Ishikawa (cell line): Measurements from ENCODE around the gene GFRA1.

Experiments
- CEBPB ChIP-seq: IDR thresholded peaks from 2 replicates; pipeline ENCODE4 v1.6.1; 2012
- CREB1 ChIP-seq: IDR thresholded peaks from 2 replicates; pipeline ENCODE4 v1.6.1; 2012; ENCODE audit warnings: low read depth
- EGR1 ChIP-seq: IDR thresholded peaks from 2 replicates; pipeline ENCODE4 v1.6.1; 2012
- EP300 ChIP-seq: IDR thresholded peaks from 2 replicates; pipeline ENCODE4 v1.6.1; 2012; ENCODE audit warnings: borderline replicate concordance
- FOXM1 ChIP-seq: IDR thresholded peaks from 2 replicates; pipeline ENCODE4 v1.6.1; 2012; ENCODE audit warnings: low read depth, borderline replicate concordance
- MAX ChIP-seq: IDR thresholded peaks from 2 replicates; pipeline ENCODE4 v1.6.1; 2012
- RAD21 ChIP-seq: IDR thresholded peaks from 2 replicates; pipeline ENCODE4 v1.6.1; 2012; ENCODE audit warnings: low read depth
- TAF1 ChIP-seq: IDR thresholded peaks from 2 replicates; pipeline ENCODE4 v1.6.1; 2012; ENCODE audit warnings: low read depth, mild to moderate bottlenecking
- TCF12 ChIP-seq: IDR thresholded peaks from 2 replicates; pipeline ENCODE4 v1.6.1; 2012; ENCODE audit warnings: low read depth
- TEAD4 ChIP-seq: IDR thresholded peaks from 2 replicates; pipeline ENCODE4 v1.6.1; 2012
- YY1 ChIP-seq: IDR thresholded peaks from 2 replicates; pipeline ENCODE4 v1.6.1; 2012; ENCODE audit warnings: low read depth
- TF ChIP-seq, protein P1 (sequence below): IDR thresholded peaks from 2 replicates; pipeline ENCODE4 v1.6.1; 2012
- TF ChIP-seq, protein P2 (sequence below): IDR thresholded peaks from 2 replicates; pipeline ENCODE4 v1.6.1; 2012; ENCODE audit warnings: low read depth, mild to moderate bottlenecking

DNA sequence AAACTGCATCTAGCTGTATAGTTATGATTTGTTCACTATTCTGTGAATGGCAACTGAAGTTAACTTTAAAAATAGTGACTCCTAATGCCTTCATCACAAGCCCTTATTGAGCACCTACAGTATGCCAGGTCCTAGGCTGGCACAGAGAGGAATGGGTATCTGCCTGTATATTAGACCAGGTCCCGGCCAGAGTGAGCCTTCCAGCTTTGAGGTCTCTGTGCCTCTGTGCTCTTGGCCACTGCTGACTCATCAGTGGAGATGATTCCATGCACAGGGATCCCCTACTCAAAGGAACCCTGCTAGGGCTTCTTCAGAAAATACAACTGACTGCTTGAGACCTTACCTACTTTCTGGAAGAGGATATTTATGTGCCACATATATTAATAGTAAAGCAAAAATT lies 118.4 kb downstream of the GFRA1 start:
- TF ChIP-seq, protein P1, sequence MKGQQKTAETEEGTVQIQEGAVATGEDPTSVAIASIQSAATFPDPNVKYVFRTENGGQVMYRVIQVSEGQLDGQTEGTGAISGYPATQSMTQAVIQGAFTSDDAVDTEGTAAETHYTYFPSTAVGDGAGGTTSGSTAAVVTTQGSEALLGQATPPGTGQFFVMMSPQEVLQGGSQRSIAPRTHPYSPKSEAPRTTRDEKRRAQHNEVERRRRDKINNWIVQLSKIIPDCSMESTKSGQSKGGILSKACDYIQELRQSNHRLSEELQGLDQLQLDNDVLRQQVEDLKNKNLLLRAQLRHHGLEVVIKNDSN: no peak
- no peak for TF ChIP-seq MAX
- TF ChIP-seq, protein P2, sequence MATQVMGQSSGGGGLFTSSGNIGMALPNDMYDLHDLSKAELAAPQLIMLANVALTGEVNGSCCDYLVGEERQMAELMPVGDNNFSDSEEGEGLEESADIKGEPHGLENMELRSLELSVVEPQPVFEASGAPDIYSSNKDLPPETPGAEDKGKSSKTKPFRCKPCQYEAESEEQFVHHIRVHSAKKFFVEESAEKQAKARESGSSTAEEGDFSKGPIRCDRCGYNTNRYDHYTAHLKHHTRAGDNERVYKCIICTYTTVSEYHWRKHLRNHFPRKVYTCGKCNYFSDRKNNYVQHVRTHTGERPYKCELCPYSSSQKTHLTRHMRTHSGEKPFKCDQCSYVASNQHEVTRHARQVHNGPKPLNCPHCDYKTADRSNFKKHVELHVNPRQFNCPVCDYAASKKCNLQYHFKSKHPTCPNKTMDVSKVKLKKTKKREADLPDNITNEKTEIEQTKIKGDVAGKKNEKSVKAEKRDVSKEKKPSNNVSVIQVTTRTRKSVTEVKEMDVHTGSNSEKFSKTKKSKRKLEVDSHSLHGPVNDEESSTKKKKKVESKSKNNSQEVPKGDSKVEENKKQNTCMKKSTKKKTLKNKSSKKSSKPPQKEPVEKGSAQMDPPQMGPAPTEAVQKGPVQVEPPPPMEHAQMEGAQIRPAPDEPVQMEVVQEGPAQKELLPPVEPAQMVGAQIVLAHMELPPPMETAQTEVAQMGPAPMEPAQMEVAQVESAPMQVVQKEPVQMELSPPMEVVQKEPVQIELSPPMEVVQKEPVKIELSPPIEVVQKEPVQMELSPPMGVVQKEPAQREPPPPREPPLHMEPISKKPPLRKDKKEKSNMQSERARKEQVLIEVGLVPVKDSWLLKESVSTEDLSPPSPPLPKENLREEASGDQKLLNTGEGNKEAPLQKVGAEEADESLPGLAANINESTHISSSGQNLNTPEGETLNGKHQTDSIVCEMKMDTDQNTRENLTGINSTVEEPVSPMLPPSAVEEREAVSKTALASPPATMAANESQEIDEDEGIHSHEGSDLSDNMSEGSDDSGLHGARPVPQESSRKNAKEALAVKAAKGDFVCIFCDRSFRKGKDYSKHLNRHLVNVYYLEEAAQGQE: no peak
- no peak for TF ChIP-seq CEBPB
- no peak for TF ChIP-seq EP300
- TF ChIP-seq CREB1: no peak
- TF ChIP-seq YY1: no peak
- TF ChIP-seq TCF12: no peak
- no peak for TF ChIP-seq TAF1
- no peak for TF ChIP-seq FOXM1
- TF ChIP-seq RAD21: no peak
- no peak for TF ChIP-seq EGR1
- TF ChIP-seq TEAD4: no peak
